HG03565 (cell line): ENCODE data around the gene ARL15.
A peak's percentile ranks its signal among the peaks of the same experiment; 100 is the strongest.
"Not testable (repeated sequence)": the region's sequence is repeated elsewhere in the genome, so short reads cannot be mapped to it uniquely, and the experiment has no call there.

Experiments used
- ATAC-seq: cut with Tn5 transposase; IDR thresholded peaks from one replicate; pipeline ENCODE4 v1.9.1; 2021; ENCODE audit warnings: mild to moderate bottlenecking, moderate library complexity; ENCODE audit not compliant: unreplicated experiment

The ARL15 gene

DNA sequence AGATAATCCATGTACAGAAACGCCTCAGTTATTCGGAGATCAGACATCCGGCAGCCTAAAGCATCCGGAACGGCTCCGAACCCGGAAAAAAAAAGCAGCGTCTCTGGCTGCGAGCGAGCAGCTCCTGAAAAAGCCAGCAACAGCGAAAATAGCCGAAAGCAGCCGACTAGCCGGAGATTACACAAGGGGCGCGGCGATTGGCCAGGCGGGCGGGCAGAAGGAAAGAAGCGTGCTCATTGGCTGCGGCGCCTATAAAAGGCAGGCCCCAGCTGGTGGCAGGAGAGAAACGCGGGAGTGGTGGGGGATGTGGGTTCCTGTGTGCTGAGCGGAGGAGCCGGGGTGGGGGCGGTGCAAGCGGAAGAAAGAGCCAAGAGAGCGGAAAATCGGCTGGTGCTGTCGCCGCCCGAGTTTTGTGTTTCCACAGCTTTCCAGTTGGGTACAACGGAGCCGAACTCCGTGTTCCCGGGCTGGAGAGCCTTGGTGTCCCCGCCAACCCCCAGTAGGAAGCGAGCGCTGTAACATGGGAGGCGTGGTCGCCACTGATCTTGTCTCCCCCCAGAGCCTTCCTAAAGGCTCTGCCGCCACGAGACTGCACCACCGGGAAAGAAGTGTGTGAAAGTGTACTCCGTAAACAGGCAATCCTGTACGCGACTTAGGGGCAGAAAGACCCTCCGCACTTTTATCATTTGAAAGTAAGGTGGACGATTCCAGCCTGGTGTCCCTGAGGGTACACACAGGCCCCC lies at the start of gene ARL15:
ARL15 (minus strand) TSS at position 141 of the 743 bp plus-strand sequence.
- ATAC-seq: peak; percentile 88

GRCh38 chr5:54360089-54360488 lies 49.7 kb upstream of the ARL15 start:
- ATAC-seq: no peak

DNA sequence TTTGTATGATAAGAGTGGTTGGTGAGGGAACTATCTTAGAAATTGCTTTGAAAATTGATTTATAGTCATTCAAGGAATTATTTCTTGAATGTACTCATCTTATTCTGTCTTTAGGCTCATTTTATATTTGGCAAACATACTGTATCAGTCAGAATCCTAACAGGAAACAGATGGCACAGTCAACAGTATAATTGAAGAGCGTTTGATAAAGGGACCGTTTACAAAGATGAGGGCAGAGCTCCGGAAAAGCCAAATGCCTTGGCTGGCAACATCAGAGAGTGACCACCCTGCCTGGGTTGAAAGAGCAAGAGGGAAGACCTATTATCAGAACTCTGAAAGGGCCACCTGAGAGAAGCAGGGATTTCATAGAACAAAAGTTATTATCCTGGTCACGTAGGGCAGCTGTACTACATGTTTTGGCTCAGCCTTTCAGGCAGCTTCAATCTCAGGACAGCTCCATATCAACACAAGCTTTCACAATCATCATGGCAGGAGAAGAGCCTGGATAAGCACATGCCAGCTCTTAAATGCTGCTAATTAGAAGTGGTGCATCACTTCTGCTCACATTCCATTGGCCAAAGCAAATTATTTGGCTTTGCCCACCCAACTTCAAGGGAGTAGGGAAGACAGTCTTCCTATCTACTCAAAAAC lies 47.2 kb upstream of the ARL15 start:
- no peak for ATAC-seq

DNA sequence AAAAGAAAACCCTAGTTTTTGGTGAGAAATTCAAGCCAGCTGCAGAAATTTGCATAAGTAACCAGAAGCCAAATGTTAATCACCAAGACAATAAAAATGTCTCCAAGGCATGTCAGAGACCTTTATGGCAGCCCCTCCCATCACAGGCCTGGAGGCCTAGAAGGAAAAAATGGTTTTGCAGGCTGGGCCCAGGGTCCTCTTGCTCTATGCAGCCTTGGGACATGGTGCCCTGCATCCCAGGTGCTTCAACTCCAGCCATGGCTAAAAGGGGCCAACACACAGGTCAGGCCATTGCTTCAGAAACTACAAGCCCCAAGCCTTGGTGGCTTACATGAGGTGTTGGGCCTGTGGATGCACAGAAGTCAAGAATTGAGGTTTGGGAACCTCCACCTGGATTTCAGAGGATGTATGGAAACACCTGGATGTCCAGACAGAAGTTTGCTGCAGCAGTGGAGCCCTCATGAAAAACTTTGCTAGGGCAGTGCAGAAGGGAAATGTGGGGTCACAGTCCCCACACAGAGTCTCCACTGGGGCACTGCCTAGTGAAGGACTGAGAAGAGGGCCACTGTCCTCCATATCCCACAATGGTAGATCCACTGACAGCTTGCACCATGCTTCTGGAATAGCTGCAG lies 43.7 kb upstream of the ARL15 start:
- not testable (repeated sequence) for ATAC-seq

- not testable (repeated sequence) for ATAC-seq
These were observed 42.2 kb upstream of the ARL15 start for GRCh38 chr5:54352580-54352979.

- ATAC-seq: no peak
These were observed 37.0 kb upstream of the ARL15 start for GRCh38 chr5:54347221-54347865.

DNA sequence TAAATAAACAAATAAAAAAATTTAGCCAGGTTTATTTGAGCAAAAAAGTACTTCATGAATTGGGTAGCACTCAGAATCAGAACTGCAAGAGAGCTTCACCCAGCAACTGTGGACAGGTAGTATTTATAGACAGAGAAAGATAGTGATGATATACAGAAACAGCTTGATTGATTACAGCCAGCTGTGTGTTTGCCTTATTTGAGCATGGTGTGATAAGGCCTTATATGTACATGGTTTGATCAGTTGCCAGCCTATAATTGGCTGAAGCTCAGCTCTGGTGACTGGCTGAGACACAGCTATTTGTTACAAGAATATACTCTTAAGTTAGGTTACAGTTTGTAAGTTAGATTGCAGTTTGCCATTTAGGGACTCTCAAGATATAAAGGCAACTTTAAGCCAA lies 34.3 kb upstream of the ARL15 start:
- no peak for ATAC-seq

GRCh38 chr5:54341971-54342370 lies 31.6 kb upstream of the ARL15 start:
- ATAC-seq: no peak

- ATAC-seq: no peak
These were observed 27.1 kb upstream of the ARL15 start for GRCh38 chr5:54337523-54337922.

DNA sequence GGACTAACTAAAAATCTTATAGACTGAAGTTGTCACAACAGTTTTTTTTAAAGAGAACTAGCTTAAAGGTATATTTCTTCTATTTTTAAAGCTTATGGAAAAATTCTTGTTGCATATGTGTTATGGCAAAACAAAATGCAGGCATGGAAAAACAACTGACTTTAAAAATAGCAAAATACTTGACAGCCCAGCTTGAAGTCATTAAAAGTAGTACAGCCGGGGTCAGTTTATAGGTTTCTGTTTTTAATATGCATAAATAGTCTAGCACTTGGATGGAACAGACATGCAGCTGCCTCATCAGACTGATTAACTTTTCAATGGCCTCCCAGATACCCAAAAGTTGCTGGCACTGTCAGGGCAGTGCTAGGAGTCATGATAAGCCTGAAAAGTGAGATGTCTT lies 22.3 kb upstream of the ARL15 start:
- ATAC-seq: no peak

GRCh38 chr5:54329731-54330709 lies 19.6 kb upstream of the ARL15 start:
- ATAC-seq: no peak

GRCh38 chr5:54326662-54327270 lies 16.4 kb upstream of the ARL15 start:
- no peak for ATAC-seq

DNA sequence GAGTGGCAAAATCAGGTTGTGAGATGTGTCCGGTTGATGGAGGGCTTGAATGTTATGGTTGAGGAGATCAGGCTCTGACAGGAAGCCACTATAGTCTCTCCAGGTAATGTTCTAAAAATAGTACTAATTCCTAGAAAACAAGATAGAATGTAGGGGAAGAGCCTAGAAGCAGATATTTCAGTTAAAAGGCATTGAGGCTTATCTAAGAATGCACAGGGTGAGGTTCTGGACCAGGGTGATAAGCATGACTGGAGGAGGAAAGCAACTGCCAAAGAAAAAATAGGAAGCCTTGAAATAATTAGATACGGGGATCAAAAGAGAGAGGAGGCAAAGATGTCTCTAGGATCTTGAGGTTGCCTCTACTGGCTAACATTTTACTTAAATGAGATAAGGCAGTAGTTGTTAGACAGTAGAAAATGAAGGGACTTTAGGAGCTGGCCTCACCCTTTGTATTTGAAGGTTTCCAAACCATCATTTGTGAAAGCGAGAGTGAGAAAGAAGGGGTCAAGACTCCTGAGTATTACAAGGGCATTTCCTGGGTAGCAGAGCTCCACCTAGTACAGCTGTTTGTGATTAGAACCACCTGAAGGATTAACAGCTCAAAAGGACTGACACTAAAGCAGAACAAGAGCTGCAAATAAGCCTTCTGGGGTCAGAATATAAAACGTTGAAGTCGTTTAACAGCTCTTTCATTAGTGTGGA lies 15.4 kb upstream of the ARL15 start:
- ATAC-seq: no peak

GRCh38 chr5:54325272-54325609 lies 14.9 kb upstream of the ARL15 start:
- ATAC-seq: no peak

DNA sequence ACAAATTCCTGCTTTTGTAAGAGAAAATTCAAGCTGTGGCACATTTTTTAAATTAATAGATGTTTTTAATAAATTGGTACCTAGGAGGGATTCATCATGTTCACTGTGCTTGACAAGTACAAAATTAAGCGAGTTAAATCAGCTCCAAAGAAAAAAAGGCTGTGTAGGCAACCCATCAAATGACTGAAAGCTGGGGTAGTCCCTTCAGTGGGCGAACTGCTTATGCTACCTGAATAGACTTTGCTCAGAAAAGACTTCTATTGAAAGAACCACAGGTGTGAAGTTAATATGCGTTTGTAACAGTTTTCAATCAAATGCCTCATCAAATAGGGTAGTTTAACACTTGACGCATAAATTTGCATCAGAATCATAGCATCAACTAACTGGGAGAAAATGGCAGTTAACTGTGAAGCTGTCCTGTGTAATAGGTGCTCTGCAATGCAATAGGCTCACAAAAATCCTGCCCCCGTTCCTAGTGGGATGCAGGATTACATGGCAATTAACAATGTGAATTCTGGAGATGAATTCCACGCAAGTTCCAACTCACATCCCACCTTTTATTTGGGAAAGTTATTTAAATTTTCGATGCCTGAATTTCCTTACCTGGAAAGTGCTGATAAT lies 14.4 kb upstream of the ARL15 start:
- no peak for ATAC-seq

- no peak for ATAC-seq
These were observed 13.1 kb upstream of the ARL15 start for GRCh38 chr5:54323495-54323894.

DNA sequence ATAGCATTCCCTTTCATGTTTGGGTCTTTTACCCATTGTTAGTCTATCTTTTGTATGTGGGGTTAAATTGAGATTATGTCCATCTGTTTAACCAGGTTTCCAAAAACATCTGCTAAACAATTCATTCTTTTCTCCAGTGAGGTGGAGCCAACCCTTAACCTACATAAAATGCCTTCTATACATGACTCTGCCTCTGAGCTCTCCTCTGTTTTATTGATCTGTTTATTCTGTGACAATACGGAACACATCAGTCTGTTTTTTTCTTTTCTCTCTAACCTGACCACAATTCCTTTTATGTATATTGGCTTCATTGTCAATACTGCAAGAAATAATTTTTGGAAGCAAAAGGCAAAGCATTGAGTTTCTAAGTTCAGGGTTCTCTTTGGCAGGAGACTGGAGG lies 9.9 kb upstream of the ARL15 start:
- ATAC-seq: no peak

- ATAC-seq: no peak
These were observed 7.3 kb upstream of the ARL15 start for GRCh38 chr5:54317511-54318260.
